Neuron (in vitro differentiated cells): ENCODE measurements around the gene PRSS2.

Experiments used
- H2AFZ ChIP-seq: one replicate; pipeline ENCODE4 v1.6.1; 2013; ENCODE audit warnings: low read depth, mild to moderate bottlenecking, inconsistent platforms, low read length, moderate library complexity
- H3K27me3 ChIP-seq: one replicate; pipeline ENCODE4 v1.6.1; 2013; ENCODE audit warnings: low read length; ENCODE audit not compliant: insufficient read depth
- H3K36me3 ChIP-seq: one replicate; pipeline ENCODE4 v1.6.1; 2013; ENCODE audit warnings: low read length; ENCODE audit not compliant: insufficient read depth
- H3K4me1 ChIP-seq: one replicate; pipeline ENCODE4 v1.6.1; 2013; ENCODE audit warnings: low read length; ENCODE audit not compliant: insufficient read depth
- H3K4me3 ChIP-seq: 2 replicates; pipeline ENCODE4 v1.5.1; 2013; ENCODE audit warnings: mild to moderate bottlenecking, low read length, moderate library complexity
- H3K9me3 ChIP-seq: one replicate; pipeline ENCODE4 v1.6.1; 2013; ENCODE audit warnings: low read length

Gene PRSS2

GRCh38 chr7:142813226-142813625 is 42.5 kb downstream of the PRSS2 start:
- Histone ChIP-seq H3K36me3 (no peaks in the 10 kb centered on the region), H3K27me3 (no peaks in the 10 kb centered on the region), H3K4me1 (no peaks in the 10 kb centered on the region), H3K4me3 (no peak overlapping the region), H2AFZ (no peak overlapping the region), H3K9me3 (no peaks in the 10 kb centered on the region)

GRCh38 chr7:142813699-142814098 is 42.9 kb downstream of the PRSS2 start:
- Histone ChIP-seq H3K9me3 (no peaks in the 10 kb centered on the region), H3K27me3 (no peaks in the 10 kb centered on the region), H3K4me1 (no peaks in the 10 kb centered on the region), H2AFZ (no peak overlapping the region), H3K4me3 (no peak overlapping the region), H3K36me3 (no peaks in the 10 kb centered on the region)

- no peak overlapping the region for H2AFZ ChIP-seq
- no peaks in the 10 kb centered on the region for H3K9me3 ChIP-seq
- no peaks in the 10 kb centered on the region for H3K27me3 ChIP-seq
- no peak overlapping the region for H3K4me3 ChIP-seq
- no peaks in the 10 kb centered on the region for H3K36me3 ChIP-seq
- H3K4me1 ChIP-seq = no peaks in the 10 kb centered on the region
Observed at GRCh38 chr7:142814451-142814850, 43.7 kb downstream of the PRSS2 start.

GRCh38 chr7:142815134-142815533 is 44.4 kb downstream of the PRSS2 start:
- H3K36me3 ChIP-seq = no peaks in the 10 kb centered on the region
- no peaks in the 10 kb centered on the region for H3K27me3 ChIP-seq
- H3K4me1 ChIP-seq = no peaks in the 10 kb centered on the region

GRCh38 chr7:142817506-142817905 is 46.7 kb downstream of the PRSS2 start:
- H2AFZ ChIP-seq = no peak overlapping the region
- no peaks in the 10 kb centered on the region for H3K36me3 ChIP-seq
- no peak overlapping the region for H3K4me3 ChIP-seq
- H3K27me3 ChIP-seq = no peaks in the 10 kb centered on the region
- H3K4me1 ChIP-seq = no peaks in the 10 kb centered on the region
- H3K9me3 ChIP-seq = no peaks in the 10 kb centered on the region

More at GRCh38 chr7:142815134-142815533, 44.4 kb downstream of the PRSS2 start:
- H3K4me3 ChIP-seq = no peak overlapping the region
- H2AFZ ChIP-seq = no peak overlapping the region
- no peaks in the 10 kb centered on the region for H3K9me3 ChIP-seq

GRCh38 chr7:142819530-142819929 is 48.8 kb downstream of the PRSS2 start:
- no peak overlapping the region for H2AFZ ChIP-seq
- no peaks in the 10 kb centered on the region for H3K36me3 ChIP-seq
- no peaks in the 10 kb centered on the region for H3K9me3 ChIP-seq
- no peak overlapping the region for H3K4me3 ChIP-seq
- no peaks in the 10 kb centered on the region for H3K27me3 ChIP-seq
- H3K4me1 ChIP-seq = no peaks in the 10 kb centered on the region

GRCh38 chr7:142822714-142823113 is 51.9 kb downstream of the PRSS2 start:
- Histone ChIP-seq H3K27me3 (no peaks in the 10 kb centered on the region), H3K4me1 (no peaks in the 10 kb centered on the region), H2AFZ (no peak overlapping the region)

More at GRCh38 chr7:142822714-142823113, 51.9 kb downstream of the PRSS2 start:
- no peaks in the 10 kb centered on the region for H3K9me3 ChIP-seq
- no peaks in the 10 kb centered on the region for H3K36me3 ChIP-seq
- H3K4me3 ChIP-seq = no peak overlapping the region
